SK-N-SH treated with all-trans-retinoic acid at 6 μM for 48 hours (cell line): ENCODE measurements around the gene TPPP.

Source experiments
- CSDC2 ChIP-seq: fragments of 250-450 bp; sonication (Bioruptor Pico); IDR thresholded peaks from 2 replicates; pipeline ENCODE4 v1.5.0; 2020; ENCODE audit warnings: mild to moderate bottlenecking, moderate library complexity
- TF ChIP-seq, protein P1 (sequence below): fragments of 250-450 bp; sonication (Bioruptor Pico); IDR thresholded peaks from 2 replicates; pipeline ENCODE4 v1.5.1; 2020; ENCODE audit warnings: low read depth, mild to moderate bottlenecking, moderate library complexity

DNA sequence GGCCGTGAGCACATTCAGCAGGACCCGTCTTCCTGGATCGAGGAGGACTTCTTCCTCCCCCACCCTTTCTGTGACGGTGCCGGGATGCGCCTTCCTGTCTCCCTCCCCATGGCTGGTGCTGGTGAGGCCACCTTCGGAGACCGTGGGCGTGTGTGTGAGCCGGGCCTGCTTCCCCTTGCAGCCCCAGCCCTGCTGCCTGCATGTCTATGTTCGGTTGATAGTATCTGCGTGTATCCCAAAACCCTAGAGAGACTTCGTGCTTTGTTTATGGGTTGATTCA lies 68.3 kb downstream of the TPPP start:
- no peak for TF ChIP-seq CSDC2 (CRISPR knock-in tag)
- TF ChIP-seq, protein P1, sequence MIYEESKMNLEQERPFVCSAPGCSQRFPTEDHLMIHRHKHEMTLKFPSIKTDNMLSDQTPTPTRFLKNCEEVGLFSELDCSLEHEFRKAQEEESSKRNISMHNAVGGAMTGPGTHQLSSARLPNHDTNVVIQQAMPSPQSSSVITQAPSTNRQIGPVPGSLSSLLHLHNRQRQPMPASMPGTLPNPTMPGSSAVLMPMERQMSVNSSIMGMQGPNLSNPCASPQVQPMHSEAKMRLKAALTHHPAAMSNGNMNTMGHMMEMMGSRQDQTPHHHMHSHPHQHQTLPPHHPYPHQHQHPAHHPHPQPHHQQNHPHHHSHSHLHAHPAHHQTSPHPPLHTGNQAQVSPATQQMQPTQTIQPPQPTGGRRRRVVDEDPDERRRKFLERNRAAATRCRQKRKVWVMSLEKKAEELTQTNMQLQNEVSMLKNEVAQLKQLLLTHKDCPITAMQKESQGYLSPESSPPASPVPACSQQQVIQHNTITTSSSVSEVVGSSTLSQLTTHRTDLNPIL (CRISPR knock-in tag), result no peak
